ENCODE measurements around the gene C2CD3.

DNA sequence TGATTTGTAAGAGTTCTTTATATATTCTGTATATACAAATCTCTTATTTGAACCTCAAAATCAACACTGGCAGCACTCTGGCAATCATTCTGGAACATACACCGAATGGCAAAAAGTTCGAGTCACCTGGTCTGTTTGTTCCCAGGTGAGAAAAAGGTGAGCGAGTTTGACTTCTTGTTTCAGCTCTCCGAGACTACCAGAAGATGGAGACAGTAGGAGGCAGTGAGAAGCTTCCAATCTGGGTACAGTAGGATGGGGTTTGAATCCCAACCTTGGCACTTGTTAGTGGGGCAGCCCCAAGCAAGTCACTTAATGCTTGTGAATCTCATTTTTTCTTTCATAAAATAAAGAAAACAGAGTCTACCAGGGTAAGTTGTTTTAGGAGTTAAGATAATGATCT lies 76.4 kb downstream of the C2CD3 start:
- TF ChIP-seq, protein P1, sequence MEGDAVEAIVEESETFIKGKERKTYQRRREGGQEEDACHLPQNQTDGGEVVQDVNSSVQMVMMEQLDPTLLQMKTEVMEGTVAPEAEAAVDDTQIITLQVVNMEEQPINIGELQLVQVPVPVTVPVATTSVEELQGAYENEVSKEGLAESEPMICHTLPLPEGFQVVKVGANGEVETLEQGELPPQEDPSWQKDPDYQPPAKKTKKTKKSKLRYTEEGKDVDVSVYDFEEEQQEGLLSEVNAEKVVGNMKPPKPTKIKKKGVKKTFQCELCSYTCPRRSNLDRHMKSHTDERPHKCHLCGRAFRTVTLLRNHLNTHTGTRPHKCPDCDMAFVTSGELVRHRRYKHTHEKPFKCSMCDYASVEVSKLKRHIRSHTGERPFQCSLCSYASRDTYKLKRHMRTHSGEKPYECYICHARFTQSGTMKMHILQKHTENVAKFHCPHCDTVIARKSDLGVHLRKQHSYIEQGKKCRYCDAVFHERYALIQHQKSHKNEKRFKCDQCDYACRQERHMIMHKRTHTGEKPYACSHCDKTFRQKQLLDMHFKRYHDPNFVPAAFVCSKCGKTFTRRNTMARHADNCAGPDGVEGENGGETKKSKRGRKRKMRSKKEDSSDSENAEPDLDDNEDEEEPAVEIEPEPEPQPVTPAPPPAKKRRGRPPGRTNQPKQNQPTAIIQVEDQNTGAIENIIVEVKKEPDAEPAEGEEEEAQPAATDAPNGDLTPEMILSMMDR (IDR thresholded peaks at IDR 0.05), result no peak
- TF ChIP-seq POLR2A (IDR thresholded peaks at IDR 0.05), result no peak
- TF ChIP-seq EP300 (IDR thresholded peaks at IDR 0.05), result no peak
- TF ChIP-seq POLR2AphosphoS5 (IDR thresholded peaks at IDR 0.05), result no peak

All from gastroesophageal sphincter (tissue), 3 donors.